MCF 10A (cell line): ENCODE results near the gene NAA20. TPM values are rescaled to one million over a fixed set of nuclear protein-coding genes. Genes with fewer than 3 reads are reported as not detected.

ENCODE experiments used
- BruUV-seq: library from RNA; stranded (reverse); fragments of 400-500 nt; replicated peaks from 2 replicates; lab custom pipeline; 2021; lab: Mats Ljungman, UMichigan
- CTCF ChIA-PET: fragments of 300-600 bp; sonication (Branson Sonifier 250); formaldehyde crosslinking; extraction: SDS; loops from one replicate; lab custom pipeline; 2021; ENCODE audit warnings: antibody characterized with exemption, inconsistent platforms; lab: Yijun Ruan, JAX
- POLR2A ChIA-PET: fragments of 300-600, 350-650 bp; sonication (Branson Sonifier 250); formaldehyde crosslinking; extraction: SDS; loops from one replicate; lab custom pipeline; 2020; ENCODE audit warnings: antibody characterized with exemption, inconsistent platforms; lab: Yijun Ruan, JAX
- DNase-seq: peaks from one replicate; pipeline ENCODE4 v3.0.0-alpha.2; 2018; ENCODE audit not compliant: unreplicated experiment
- H3K27ac Mint-ChIP-seq: one replicate; pipeline ENCODE4 v1.8.0; 2022; ENCODE audit warnings: mild to moderate bottlenecking, low read depth, mixed read lengths; ENCODE audit not compliant: unreplicated experiment
- H3K27me3 Mint-ChIP-seq: one replicate; pipeline ENCODE4 v1.8.0; 2022; ENCODE audit warnings: mixed read lengths; ENCODE audit not compliant: insufficient read depth, unreplicated experiment
- H3K36me3 Mint-ChIP-seq: one replicate; pipeline ENCODE4 v1.8.0; 2022; ENCODE audit warnings: mild to moderate bottlenecking, moderate library complexity, mixed read lengths; ENCODE audit not compliant: insufficient read depth, unreplicated experiment
- H3K4me1 Mint-ChIP-seq: one replicate; pipeline ENCODE4 v1.8.0; 2022; ENCODE audit warnings: mixed read lengths; ENCODE audit not compliant: insufficient read depth, unreplicated experiment
- H3K4me3 Mint-ChIP-seq: one replicate; pipeline ENCODE4 v1.8.0; 2022; ENCODE audit warnings: mild to moderate bottlenecking, moderate library complexity, mixed read lengths; ENCODE audit not compliant: unreplicated experiment
- H3K9me3 Mint-ChIP-seq: one replicate; pipeline ENCODE4 v1.8.0; 2022; ENCODE audit warnings: mixed read lengths; ENCODE audit not compliant: unreplicated experiment
- CTCF ChIP-seq: fragments of 200-600 bp; IDR thresholded peaks from one replicate; pipeline ENCODE4 v1.8.0; 2022; ENCODE audit warnings: antibody characterized with exemption, mild to moderate bottlenecking; ENCODE audit not compliant: unreplicated experiment
- intact Hi-C: fragments of 100-400 bp; cut with micrococcal nuclease; formaldehyde crosslinking; loops from 2 replicates; pipeline ENCODE4 v1.14.1; 2022
- total RNA-seq: library from RNA; stranded (reverse); gene quantifications from 2 replicates; pipeline ENCODE4 v1.2.3, GENCODE V29; 2022

NAA20 gene
- total RNA-seq, 1 experiment from 2014 or later: 109 TPM

- H3K27me3 Mint-ChIP-seq: no peaks in the 10 kb centered on the region
- peak overlapping the region; percentile 49 for H3K27ac Mint-ChIP-seq
- no peak overlapping the region for H3K4me3 Mint-ChIP-seq
- DNase-seq: no peak
- peaks cover 45% of the 10 kb centered on the region for H3K4me1 Mint-ChIP-seq
- ChIA-PET CTCF (interaction anchor here (0.6 to 12.4 kb wide), 6 partner anchors 12 to 205 kb away, joined by 3 to 258 read pairs (median 4); no protein-coding TSS in a partner anchor), POLR2A (interaction anchor here (0.6 to 11.2 kb wide), 4 partner anchors 13 to 324 kb away, joined by 5 to 525 read pairs (median 70); partner anchors contain the start of gene NAA20)
- H3K9me3 Mint-ChIP-seq: no peaks in the 10 kb centered on the region
- TF ChIP-seq CTCF: no peak
- intact Hi-C loops: loop anchor here (5.0 kb wide), 1 partner anchor 79 kb away; no protein-coding TSS in a partner anchor
- BruUV-seq: no TSS peak
- H3K36me3 Mint-ChIP-seq: peaks cover 54% of the 10 kb centered on the region
These were observed 26.3 kb upstream of the NAA20 start for GRCh38 chr20:19990850-19991249.

GRCh38 chr20:19991308-19991707 is 25.9 kb upstream of the NAA20 start:
- Mint-ChIP-seq H3K27me3 (no peaks in the 10 kb centered on the region), H3K4me3 (no peak overlapping the region), H3K27ac (peak overlapping the region; percentile 49), H3K4me1 (peaks cover 41% of the 10 kb centered on the region), H3K36me3 (peaks cover 53% of the 10 kb centered on the region), H3K9me3 (no peaks in the 10 kb centered on the region)
- intact Hi-C loops: loop anchor here (5.0 kb wide), 1 partner anchor 79 kb away; no protein-coding TSS in a partner anchor
- ChIA-PET POLR2A (interaction anchor here (0.6 to 11.2 kb wide), 5 partner anchors 13 to 325 kb away, joined by 3 to 525 read pairs (median 47); partner anchors contain the start of gene NAA20), CTCF (interaction anchor here (1.0 to 12.4 kb wide), 5 partner anchors 12 to 206 kb away, joined by 3 to 258 read pairs (median 11); no protein-coding TSS in a partner anchor)
- BruUV-seq: no TSS peak
- no peak for DNase-seq
- no peak for TF ChIP-seq CTCF

- BruUV-seq: no TSS peak
- peaks cover 36% of the 10 kb centered on the region for H3K4me1 Mint-ChIP-seq
- peaks cover 58% of the 10 kb centered on the region for H3K36me3 Mint-ChIP-seq
These were observed 25.3 kb upstream of the NAA20 start for GRCh38 chr20:19991854-19992253.

More at GRCh38 chr20:19991854-19992253, 25.3 kb upstream of the NAA20 start:
- TF ChIP-seq CTCF: no peak
- DNase-seq: no peak
- Mint-ChIP-seq H3K27ac (no peak overlapping the region), H3K27me3 (no peaks in the 10 kb centered on the region), H3K4me3 (no peak overlapping the region), H3K9me3 (no peaks in the 10 kb centered on the region)
- intact Hi-C loops: loop anchor here (5.0 kb wide), 1 partner anchor 80 kb away; no protein-coding TSS in a partner anchor
- ChIA-PET CTCF (interaction anchor here (0.8 to 12.4 kb wide), 7 partner anchors 13 to 229 kb away, joined by 3 to 258 read pairs (median 11); no protein-coding TSS in a partner anchor), POLR2A (interaction anchor here (0.7 to 11.2 kb wide), 12 partner anchors 14 to 305 kb away, joined by 3 to 525 read pairs (median 15); partner anchors contain the start of gene NAA20)
